GM06990 (cell line): ENCODE data around the gene GLYATL3.
"Not testable (repeated sequence)": the region's sequence is repeated elsewhere in the genome, so short reads cannot be mapped to it uniquely, and the experiment has no call there.

ENCODE experiments used
- DNase-seq: peaks from one replicate; pipeline ENCODE4 v3.0.0-alpha.2; 2011; ENCODE audit not compliant: insufficient read length; ENCODE audit errors: extremely low read depth
- H3K27me3 ChIP-seq: replicated peaks from 2 replicates; pipeline ENCODE4 v1.6.0; 2011; ENCODE audit warnings: low read length; ENCODE audit not compliant: control insufficient read depth, insufficient read depth
- H3K36me3 ChIP-seq: 2 replicates; pipeline ENCODE4 v1.5.1; 2011; ENCODE audit warnings: low read length; ENCODE audit not compliant: control insufficient read depth, insufficient read depth
- H3K4me3 ChIP-seq: replicated peaks from 2 replicates; pipeline ENCODE4 v1.5.1; 2011; ENCODE audit warnings: low read depth, mild to moderate bottlenecking, control low read depth, low read length
- TF ChIP-seq, protein P1 (sequence below): IDR thresholded peaks from 2 replicates; pipeline ENCODE4 v1.5.1; 2011; ENCODE audit warnings: low read length, control low read depth, mild to moderate bottlenecking, inconsistent platforms; ENCODE audit not compliant: insufficient read depth, poor library complexity, severe bottlenecking

Gene GLYATL3

DNA sequence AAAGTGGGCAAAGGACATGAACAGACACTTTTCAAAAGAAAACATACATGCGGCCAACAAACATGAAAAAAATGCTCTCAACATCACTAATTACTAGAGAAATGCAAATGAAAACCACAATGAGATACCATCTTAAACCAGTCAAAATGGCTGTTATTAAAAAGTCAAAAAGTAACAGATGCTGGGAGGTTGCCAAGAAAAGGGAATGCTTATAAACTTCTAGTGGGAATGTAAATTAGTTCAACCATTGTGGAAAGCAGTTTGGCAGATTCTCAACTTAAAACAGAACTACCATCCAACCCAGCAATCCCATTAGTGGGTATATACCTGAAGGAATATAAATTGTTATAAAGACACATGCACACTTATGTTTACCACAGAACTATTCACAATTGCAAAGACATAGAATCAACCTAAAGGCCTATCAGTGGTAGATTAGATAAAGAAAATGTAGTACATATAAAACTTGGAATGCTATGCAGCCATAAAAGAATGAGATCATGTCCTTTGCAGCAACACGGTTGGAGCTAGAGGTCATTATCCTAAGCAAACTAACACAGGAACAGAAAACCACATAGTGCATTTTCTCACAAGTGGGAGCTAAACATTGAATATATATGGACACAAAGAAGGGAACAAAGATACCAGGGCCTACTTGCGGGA lies 20.3 kb upstream of the GLYATL3 start:
- TF ChIP-seq, protein P1, sequence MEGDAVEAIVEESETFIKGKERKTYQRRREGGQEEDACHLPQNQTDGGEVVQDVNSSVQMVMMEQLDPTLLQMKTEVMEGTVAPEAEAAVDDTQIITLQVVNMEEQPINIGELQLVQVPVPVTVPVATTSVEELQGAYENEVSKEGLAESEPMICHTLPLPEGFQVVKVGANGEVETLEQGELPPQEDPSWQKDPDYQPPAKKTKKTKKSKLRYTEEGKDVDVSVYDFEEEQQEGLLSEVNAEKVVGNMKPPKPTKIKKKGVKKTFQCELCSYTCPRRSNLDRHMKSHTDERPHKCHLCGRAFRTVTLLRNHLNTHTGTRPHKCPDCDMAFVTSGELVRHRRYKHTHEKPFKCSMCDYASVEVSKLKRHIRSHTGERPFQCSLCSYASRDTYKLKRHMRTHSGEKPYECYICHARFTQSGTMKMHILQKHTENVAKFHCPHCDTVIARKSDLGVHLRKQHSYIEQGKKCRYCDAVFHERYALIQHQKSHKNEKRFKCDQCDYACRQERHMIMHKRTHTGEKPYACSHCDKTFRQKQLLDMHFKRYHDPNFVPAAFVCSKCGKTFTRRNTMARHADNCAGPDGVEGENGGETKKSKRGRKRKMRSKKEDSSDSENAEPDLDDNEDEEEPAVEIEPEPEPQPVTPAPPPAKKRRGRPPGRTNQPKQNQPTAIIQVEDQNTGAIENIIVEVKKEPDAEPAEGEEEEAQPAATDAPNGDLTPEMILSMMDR, result no peak
- no peaks in the 10 kb centered on the region for H3K27me3 ChIP-seq
- no peak for DNase-seq
- H3K36me3 ChIP-seq, result no peaks in the 10 kb centered on the region; the same call in 1 of the 2 replicates
- H3K4me3 ChIP-seq, result no peak overlapping the region

DNA sequence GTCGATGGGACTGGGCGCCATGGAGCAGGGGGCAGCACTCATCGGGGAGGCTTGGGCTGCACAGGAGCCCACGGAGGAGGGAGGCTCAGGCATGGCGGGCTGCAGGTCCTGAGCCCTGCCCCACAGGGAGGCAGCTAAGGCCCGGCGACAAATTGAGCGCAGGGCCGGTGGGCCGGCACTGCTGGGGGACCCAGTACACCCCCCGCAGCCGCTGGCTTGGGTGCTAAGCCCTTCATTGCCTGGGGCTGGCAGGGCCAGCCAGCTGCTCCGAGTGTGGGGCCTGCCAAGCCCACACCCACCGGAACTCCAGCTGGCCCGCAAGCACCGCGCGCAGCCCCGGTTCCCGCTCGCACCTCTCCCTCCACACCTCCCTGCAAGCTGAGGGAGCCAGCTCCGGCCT lies 17.9 kb upstream of the GLYATL3 start:
- not testable (repeated sequence) for H3K27me3 ChIP-seq, H3K36me3 ChIP-seq

DNA sequence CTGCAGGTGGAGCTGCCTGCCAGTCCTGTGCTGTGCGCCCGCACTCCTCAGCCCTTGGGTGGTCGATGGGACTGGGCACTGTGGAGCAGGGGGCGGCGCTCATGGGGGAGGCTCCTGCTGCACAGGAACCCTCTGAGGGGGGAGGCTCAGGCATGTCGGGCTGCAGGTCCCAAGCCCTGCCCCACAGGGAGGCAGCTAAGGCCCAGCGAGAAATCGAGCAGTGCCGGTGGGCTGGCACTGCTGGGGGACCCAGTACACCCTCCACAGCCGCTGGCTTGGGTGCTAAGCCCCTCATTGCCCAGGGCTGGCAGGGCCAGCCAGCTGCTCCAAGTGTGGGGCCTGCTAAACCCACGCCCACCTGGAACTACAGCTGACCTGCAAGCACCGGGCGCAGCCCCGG lies 16.3 kb upstream of the GLYATL3 start:
- H3K4me3 ChIP-seq, H3K36me3 ChIP-seq, H3K27me3 ChIP-seq, DNase-seq: not testable (repeated sequence)

More for the DNA sequence above, 17.9 kb upstream of the GLYATL3 start:
- H3K4me3 ChIP-seq, DNase-seq: not testable (repeated sequence)

DNA sequence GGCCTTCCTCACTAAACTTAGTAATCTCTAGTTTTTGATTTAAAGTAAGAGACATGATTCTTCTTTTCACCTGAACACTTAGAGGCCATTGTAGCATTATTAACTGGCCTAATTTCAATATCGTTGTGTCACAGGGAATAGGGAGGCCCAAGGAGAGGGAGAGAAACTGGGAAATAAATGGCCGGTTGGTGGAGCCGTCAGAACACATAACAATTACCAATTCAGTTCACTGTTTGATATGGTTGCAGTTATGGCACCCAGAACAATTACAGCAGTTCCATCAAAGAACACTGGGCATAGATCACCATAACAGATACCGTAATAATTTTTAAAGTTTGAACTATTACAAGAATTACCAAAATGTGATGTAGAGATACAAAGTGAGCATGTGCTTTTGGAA lies 9.1 kb upstream of the GLYATL3 start:
- no peaks in the 10 kb centered on the region for H3K27me3 ChIP-seq
- DNase-seq, result no peak
- no peaks in the 10 kb centered on the region; the same call in 1 of the 2 replicates for H3K36me3 ChIP-seq
- TF ChIP-seq, protein P1, result no peak
- H3K4me3 ChIP-seq, result no peak overlapping the region

DNA sequence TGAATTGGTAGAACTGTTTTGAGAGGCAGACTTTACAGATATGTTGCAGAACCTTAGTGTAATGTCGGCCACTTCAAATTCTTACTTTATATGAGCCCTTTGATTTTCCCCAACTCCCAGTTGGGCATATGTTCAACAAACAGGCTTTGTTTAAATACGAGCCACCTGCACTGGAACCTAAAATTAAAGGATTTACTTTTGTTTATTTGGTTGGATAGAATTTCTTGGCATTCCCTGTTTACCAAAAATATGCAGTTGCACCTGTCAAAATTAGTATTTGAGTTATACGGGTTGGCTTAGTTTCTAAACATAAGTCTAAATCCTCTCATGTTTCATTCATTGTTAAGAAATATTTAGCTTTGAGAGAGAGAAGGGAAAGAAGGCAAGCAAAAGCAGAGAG lies 2.4 kb upstream of the GLYATL3 start:
- H3K36me3 ChIP-seq, result no peaks in the 10 kb centered on the region
- DNase-seq, result no peak
- no peak overlapping the region for H3K4me3 ChIP-seq
- H3K27me3 ChIP-seq, result no peaks in the 10 kb centered on the region
- TF ChIP-seq, protein P1, result no peak

DNA sequence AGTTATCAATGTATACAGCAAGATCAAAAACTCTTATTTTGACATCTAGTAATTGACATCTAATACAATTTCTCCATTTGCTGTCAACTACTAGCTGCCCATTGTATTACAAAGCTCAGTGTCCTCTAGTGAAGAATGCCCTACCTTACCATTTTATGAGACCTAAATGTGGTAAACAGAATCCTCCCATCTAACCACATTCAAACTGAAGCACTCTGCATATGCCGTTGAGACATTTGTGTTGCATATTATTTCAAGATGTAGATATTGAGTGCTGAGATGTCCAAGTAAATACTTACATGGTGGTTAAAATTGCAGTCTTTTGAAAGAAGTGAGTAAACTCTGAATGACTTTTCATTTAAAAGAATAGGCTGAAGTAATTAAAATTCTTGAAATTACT lies 597 bp upstream of the GLYATL3 start:
- TF ChIP-seq, protein P1, result no peak
- Histone ChIP-seq H3K27me3 (no peaks in the 10 kb centered on the region), H3K4me3 (no peak overlapping the region), H3K36me3 (no peaks in the 10 kb centered on the region)
- DNase-seq, result no peak

- Histone ChIP-seq H3K4me3 (no peak overlapping the region), H3K27me3 (no peaks in the 10 kb centered on the region), H3K36me3 (no peaks in the 10 kb centered on the region)
- TF ChIP-seq, protein P1, result no peak
- no peak for DNase-seq
Measured at GRCh38 chr6:49504666-49505065, 4.9 kb downstream of the GLYATL3 start.
